Measurements from ENCODE around the gene SPG7.
"Not testable (repeated sequence)": the region's sequence is repeated elsewhere in the genome, so short reads cannot be mapped to it uniquely, and the experiment has no call there.

Gene SPG7

DNA sequence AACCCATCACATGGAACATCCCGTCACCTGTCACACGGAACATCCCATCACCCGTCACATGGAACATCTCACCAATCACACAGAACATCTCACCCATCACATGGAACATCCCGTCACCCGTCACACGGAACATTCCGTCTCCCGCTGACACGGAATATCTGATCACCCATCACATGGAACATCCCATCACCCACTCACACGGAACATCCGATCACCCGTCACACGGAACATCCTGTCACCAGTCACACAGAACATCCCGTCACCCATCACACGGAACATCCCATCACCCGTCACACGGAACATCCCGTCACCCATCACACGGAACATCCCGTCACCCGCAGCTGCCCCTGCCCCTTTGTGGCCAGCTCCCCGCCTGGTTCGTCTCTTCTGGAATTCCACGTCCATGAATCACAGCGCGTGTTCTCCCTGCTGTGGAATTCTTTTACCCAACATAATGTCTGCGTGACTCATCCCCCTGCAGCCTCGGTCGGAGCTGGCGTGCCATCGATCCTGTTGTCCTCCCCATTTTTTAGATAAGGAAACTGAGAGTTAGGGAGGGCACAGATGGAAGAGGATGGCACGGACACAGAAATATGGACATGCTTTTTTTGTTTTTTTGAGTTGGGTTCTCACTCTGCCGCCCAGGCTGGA, 73.0 kb downstream of the SPG7 start:
- peak; percentile 97 for DNase-seq (ENCODE audit: low spot score)

DNA sequence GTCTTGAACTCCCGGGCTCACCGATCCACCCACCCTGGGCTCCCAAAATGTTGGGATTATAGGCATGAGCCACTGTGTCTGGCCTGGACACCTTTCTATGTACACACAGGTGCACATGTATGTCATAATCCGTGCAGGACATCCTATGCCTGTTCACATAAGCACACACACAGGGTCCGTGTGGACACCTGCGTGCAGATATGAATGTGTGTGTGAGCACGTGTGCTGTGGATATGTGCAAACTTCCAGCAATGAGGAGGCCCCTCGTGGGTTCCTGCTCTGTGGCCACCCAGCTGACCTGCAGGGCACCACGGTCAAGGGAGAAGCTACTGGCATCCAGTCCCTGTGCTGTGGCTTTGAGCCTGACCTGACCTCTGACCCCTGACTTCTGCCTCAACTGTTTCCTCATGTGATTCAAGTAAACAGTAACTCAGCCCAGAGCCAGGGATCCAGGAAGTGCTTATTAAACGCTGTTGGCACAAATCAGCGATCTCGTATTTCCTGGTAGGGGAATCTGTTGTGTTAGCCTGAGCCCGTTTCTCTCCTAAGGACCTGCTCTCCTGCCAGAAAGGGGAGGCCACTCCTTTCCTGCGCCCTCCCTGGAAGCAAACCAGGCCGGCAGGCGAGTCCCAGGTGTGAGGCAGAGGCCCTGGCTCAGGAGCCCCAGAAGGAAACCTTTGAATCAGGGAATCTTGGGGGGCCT, 73.8 kb downstream of the SPG7 start:
- DNase-seq (ENCODE audit: low spot score) = peak; percentile 84

DNA sequence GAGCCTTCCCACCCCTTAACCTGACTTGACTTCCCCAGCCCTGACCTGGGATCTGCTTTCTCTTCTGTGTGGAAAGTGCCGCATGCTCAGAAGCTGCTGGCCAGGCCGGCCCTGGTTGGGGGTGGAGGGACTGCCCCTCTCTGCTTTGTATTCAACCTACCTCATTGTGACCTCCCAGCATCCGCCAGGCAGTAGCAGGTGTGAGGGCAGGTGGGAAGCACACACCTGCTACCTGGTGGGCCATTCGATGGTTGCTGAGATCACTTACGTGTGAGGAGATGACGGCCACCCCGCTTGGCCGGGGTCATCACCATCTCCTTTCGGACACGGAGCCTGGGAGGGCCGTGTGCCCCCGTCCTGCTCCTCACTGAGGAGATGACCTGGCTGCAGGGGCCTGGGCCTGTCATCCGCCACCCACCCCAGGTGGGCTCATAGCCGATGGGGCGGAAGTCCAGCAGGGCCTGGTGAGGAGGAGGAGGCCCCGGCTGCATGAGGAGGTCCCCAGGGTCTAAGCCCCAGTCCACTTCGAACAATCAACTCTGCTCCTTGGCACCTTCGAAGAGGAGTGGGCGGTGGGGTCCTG, 74.5 kb downstream of the SPG7 start:
- no peak for DNase-seq (ENCODE audit: low spot score)

DNA sequence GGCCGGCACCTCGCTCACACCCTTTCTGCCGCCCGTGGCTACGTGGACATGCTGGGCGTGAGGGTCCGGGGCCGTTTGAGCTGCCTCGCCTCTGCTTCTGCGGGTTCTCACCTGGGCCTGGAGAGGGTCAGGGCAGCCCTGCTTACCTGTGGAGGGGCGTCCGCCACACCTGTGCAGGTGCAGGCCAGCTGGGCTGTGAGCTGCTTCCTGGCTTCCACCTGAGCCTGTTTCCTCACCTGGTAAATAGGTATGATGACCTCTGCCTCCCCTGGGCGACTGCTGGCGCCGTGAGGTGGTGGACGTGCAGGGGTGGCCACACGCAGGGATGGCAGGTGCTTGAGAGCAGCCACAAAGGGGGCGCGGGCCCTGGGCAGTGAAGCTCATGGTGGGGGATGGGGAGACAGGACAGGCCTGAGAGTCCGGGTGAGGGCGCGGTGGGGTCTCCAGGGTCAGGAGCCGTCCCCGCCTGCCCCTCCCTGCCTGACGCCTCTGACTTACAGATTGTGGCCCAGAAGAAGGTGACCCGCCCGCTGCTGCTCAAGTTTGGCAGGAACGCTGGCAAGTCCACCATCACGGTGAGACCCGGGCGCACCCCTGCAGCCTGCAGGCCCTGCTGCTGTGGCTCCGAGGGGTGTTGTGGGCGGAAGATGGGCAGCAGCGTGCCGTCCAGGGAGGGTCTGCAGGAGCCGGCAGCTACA, 75.1 kb downstream of the SPG7 start:
- DNase-seq (ENCODE audit: low spot score) = no peak

DNA sequence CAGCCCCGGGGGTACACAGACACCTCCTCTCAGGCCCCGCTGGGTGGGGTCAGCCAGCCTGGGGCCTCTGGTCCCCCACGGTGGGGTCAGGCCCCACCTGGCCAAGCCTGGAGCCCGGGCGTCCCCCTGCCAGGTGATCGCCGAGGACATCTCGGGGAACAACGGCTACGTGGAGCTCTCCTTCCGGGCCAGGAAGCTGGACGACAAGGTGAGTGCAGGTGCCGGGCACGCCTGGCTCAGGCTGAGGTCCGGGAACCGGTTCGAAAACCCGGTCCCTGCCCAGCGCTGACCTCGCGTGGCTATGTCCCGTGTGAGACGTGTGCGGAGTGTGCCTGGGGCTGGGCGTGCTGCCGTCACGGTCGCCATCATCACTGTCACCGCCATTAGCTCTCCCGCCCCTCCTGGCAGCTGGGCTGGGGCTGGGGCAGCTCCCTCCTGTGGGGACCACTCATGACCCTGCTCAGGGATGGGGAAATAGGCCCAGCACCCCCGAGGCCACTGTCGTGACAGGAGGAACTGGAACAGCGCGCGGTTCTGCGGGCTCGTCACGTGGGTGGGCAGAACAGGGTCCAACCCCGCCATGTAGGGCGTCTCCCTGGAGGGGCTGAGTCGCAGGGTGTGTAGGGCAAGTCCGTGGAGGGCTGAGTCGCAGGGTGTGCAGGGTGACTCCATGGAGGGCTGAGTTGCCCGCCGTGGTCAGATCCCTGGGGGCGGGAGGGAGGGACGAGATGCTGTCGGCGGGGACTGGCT, 75.9 kb downstream of the SPG7 start:
- DNase-seq (ENCODE audit: low spot score) = no peak

DNA sequence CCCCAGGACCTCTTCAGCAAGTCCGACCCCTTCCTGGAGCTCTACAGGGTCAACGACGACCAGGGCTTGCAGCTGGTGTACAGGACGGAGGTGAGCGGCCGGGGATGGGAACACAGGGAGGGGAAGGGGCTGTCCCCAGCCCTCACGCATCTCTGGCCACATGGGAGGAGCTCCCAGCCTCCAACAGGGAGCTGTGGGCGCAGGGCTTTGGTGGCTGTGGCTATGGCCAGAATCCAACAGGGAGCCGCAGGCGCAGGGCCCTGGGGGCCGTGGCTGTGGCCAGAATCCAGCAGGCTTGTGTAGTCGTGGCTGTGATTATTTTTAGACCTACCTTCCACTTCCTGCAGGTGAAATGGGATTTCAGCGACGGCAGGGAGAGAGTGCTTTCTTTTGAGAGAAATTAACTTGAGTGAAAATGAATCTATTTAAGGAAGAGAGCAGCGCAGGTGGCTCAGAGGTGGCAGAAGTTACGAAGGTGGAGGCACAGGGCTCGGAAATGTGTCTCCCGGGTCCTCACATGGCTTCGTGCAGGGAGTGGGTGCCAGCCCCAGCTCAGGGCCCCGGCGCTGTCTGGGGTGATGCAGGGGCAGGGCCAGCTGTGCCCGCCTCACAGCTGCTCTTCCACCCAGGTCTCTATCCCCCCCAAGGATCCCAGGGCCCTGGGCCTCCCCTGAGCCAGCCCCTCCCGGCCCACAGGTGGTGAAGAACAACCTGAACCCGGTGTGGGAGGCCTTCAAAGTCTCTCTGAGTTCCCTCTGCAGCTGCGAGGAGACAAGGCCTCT, 76.8 kb downstream of the SPG7 start:
- DNase-seq (ENCODE audit: low spot score) = no peak

- no peak for DNase-seq (ENCODE audit: low spot score)
Measured at GRCh38 chr16:89586218-89586617, 78.0 kb downstream of the SPG7 start.

DNA sequence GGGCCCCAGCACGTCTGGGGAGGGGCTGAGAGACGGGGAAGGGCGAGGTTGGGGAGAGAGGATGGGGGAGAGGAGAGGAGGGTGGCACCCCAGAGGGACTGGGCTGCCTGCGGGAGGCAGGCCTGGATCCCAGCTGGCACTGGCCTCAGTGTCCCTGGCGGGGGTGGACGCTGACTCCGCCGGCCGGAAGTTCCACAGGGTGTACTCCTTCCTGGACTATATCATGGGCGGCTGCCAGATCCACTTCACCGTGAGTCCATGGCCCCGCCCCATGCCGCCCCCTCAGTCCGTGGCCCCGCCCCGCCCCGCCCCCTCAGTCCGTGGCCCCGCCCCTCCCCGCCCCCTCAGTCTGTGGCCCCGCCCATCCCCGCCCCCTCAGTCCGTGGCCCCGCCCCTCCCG, 78.7 kb downstream of the SPG7 start:
- DNase-seq (ENCODE audit: low spot score) = no peak

- DNase-seq (ENCODE audit: low spot score) = not testable (repeated sequence)
Measured at GRCh38 chr16:89587676-89588075, 79.5 kb downstream of the SPG7 start.

DNA sequence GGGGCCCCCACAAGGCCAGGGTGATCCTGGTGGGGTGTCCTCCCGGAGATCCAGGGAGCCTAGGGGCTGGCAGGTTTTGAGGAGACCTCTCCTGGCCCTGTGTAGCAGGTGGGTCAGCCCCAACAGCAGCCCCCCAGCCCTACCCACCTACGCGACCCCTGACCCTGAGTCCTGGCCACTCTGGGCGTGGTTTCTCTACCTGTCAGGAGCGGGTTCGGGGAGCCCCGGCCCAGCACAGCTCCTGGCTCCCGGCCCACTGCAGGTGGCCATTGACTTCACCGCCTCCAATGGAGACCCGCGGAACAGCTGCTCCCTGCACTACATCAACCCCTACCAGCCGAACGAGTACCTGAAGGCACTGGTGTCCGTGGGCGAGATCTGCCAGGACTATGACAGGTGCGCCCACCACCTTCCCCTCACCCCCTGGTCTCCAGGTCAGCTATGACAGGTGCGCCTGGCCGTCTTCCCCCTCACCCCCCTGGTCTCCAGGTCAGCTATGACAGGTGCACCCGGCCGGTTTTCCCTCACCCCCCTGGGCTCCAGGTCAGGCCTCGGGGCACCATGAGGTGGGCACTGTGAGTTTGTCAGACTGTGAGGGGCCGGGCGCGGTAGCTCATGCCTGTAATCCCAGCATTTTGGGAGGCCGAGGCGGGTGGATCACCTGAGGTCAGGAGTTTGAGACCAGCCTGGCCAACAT, 80.4 kb downstream of the SPG7 start:
- DNase-seq (ENCODE audit: low spot score) = no peak

DNA sequence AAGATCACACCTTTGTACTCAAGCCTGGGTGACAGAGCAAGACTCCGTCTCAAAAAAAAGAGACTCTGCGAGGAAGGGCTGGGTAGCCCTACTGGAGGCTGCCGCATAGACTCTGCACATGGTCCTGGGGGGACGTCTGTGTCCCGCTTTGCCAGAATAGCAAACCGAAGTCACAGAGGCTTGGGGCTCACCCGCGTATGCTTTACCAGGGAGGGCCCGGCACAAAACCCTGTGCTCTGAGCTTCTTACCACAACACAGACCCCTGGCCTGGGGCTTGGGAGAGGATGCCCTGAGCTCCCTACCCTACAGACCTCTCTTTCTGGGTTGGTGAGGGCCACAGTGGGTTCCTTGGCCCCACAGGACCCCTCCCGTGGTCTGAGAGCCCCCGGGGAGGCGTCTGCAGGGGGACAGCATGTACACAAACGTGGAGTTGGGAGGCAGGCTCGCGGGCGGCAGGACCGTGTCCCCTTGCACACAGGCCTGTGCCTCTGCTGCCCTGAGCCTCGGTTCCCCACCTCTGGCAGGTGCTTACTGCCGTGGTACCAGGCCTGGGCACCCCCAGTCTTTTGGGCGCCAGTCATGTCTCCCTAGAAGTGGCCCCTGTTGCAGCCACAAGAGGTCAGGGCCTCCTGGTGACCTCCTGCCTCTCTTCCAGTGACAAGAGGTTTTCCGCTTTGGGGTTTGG, 81.2 kb downstream of the SPG7 start:
- no peak for DNase-seq (ENCODE audit: low spot score)

DNA sequence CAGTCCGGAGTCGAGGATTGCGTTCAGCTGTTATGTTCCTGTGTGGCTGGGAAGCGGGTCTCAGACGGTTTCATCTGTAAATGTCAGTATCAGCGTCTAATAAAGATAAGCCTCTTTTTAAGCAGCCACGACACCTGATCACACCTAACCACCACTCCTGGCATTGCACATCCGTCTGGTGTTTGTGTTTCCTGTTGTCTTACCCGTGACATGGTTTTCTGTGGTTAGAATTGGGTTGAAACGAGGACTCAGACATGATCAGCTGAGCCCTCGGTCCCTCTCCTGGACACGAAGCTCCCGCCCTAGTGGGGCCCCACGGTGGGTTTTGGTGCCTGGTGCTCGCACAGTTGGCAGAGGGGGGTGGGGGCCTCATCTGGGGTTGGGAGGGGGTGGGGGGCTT, 85.6 kb downstream of the SPG7 start:
- no peak for DNase-seq (ENCODE audit: low spot score)

GRCh38 chr16:89595330-89596060, 87.3 kb downstream of the SPG7 start:
- DNase-seq (ENCODE audit: low spot score) = no peak

DNA sequence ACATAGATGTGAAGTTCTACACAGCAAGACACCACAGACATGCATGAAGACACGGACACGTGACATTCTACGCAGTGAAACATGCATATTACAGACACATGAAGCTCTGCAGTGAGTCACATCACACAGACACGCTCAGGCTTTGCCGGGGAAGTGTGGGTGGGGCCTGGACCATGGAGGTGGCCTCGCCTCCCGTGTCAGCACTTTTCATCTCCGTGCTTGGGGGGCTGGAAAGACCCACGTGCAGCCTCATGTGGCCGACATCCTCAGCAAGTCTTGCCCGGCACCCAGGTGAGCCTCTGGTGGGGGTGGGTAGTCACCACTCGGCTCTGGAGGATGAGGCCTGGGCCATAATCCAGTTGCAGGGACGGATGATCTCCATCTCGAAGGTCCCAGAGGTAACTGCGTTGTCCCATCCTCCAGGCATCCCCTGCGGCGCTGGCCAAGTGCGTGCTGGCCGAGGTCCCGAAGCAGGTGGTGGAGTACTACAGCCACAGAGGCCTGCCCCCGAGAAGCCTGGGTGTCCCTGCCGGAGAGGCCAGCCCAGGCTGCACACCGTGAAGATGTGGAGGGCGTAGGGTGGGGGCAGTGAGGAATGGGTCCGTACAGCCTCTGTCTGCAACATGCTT, 88.0 kb downstream of the SPG7 start:
- no peak for DNase-seq (ENCODE audit: low spot score)

GRCh38 chr16:89596957-89597649, 88.9 kb downstream of the SPG7 start:
- DNase-seq (ENCODE audit: low spot score) = no peak

DNA sequence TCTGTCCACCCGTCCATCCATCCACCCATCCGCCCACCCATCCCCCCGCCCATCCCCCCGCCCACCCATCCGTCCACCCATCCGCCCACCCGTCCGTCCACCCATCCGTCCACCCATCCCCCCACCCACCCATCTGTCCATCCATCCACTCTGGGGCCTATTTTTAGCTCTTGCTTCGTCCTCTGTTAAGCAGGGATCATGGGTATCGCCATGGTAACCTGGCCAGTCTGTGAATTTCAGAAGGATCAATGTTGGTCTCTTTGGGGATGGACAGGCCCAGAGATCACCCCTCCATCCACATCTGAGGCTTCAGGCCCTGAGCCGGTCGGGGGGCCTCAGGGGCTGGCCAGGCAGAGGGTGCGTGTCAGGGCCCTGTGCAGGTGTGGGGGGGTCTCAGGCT, 90.0 kb downstream of the SPG7 start:
- peak; percentile 37 for DNase-seq (ENCODE audit: low spot score)

GRCh38 chr16:89599451-89599858, 91.3 kb downstream of the SPG7 start:
- peak; percentile 67 for DNase-seq (ENCODE audit: low spot score)

DNA sequence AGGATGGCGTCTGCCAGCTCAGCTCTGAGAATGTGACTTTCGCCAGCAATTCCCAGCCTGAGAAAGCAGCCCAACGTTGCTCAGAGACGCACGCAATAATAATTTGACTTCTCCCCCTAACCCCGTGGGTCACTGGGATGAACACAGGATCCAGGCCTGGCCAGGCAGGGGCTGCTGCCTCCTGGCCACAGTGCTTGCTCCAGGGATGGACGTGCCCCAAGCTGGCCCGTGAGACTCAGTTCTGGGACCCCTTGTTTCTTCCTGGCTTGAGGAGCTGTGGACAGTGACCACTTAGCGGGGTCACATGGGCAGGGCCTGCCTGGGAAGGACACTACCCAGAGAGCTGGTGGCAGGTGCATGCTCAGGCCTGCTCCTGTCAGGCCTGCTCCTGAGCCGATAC, 91.7 kb downstream of the SPG7 start:
- DNase-seq (ENCODE audit: low spot score) = no peak

All from kidney tubule cell (primary cell).